Esophagus muscularis mucosa (tissue), 4 donors: ENCODE results near the gene SLC25A29.

Experiments
- CTCF ChIP-seq, 3 experiments: fragments of 200-600 bp in 2 of 3; fragments of 450-650 bp in 1 of 3; sonication (generic) in 2 of 3; IDR thresholded peaks; one replicate each; pipeline ENCODE4 v1.5.1; 2017 to 2019; ENCODE audit warnings: antibody characterized with exemption in 3 of 3, mild to moderate bottlenecking in 2 of 3, moderate library complexity in 1 of 3
- EP300 ChIP-seq: sonication (generic); formaldehyde crosslinking; IDR thresholded peaks from one replicate; pipeline ENCODE4 v1.6.1; 2017; ENCODE audit warnings: antibody characterized with exemption
- POLR2AphosphoS5 ChIP-seq, 2 donors: sonication (generic); formaldehyde crosslinking; IDR thresholded peaks; one replicate each; pipeline ENCODE4 v1.6.1; 2017; ENCODE audit warnings: antibody characterized with exemption in 2 of 2

- TF ChIP-seq POLR2AphosphoS5 (IDR thresholded peaks at IDR 0.05), result no peak
- peak; percentile 39 to 66 (median 42) for TF ChIP-seq CTCF (IDR thresholded peaks at IDR 0.05)
- TF ChIP-seq EP300, result no peak
Observed at GRCh38 chr14:100303179-100303578, 3.1 kb downstream of the SLC25A29 start.
